HL-60 (cell line): ENCODE measurements around the gene ZNF511.
A peak's percentile ranks its signal among the peaks of the same experiment; 100 is the strongest.

Experiments used
- DNase-seq, 2 experiments: peaks; one replicate each; pipeline ENCODE4 v3.0.0-alpha.2; 2010 to 2020; ENCODE audit warnings: low read depth in 1 of 2, low spot score in 1 of 2
- H3K27ac ChIP-seq: fragments of 250-450 bp; sonication (Bioruptor Pico); replicated peaks from 2 replicates; pipeline ENCODE4 v1.5.1; 2020; ENCODE audit warnings: mild to moderate bottlenecking, moderate library complexity
- H3K27me3 ChIP-seq: fragments of 250-450 bp; sonication (Bioruptor Pico); 2 replicates; pipeline ENCODE4 v1.5.1; 2021; ENCODE audit warnings: mild to moderate bottlenecking, moderate library complexity; ENCODE audit not compliant: insufficient read depth, poor library complexity, severe bottlenecking
- H3K4me3 ChIP-seq: replicated peaks from 2 replicates; pipeline ENCODE4 v1.5.1; 2011; ENCODE audit warnings: mild to moderate bottlenecking, control low read depth, low read length; ENCODE audit not compliant: insufficient read depth
- GABPA ChIP-seq: IDR thresholded peaks from 2 replicates; pipeline ENCODE4 v1.6.1; 2012; ENCODE audit warnings: low read depth
- POLR2AphosphoS5 ChIP-seq: IDR thresholded peaks from 2 replicates; pipeline ENCODE4 v1.6.1; 2012; ENCODE audit warnings: low read depth
- SPI1 ChIP-seq: IDR thresholded peaks from 2 replicates; pipeline ENCODE4 v1.6.1; 2012; ENCODE audit warnings: low read depth, mild to moderate bottlenecking, borderline replicate concordance
- TF ChIP-seq, protein P1 (sequence below): IDR thresholded peaks from 2 replicates; pipeline ENCODE4 v1.6.1; 2012; ENCODE audit warnings: low read depth; ENCODE audit not compliant: insufficient replicate concordance
- TF ChIP-seq, protein P2 (sequence below): IDR thresholded peaks from one replicate; pipeline ENCODE4 v1.5.1; 2011; ENCODE audit warnings: low read length, control low read depth, inconsistent platforms; ENCODE audit not compliant: insufficient read depth

The ZNF511 gene

DNA sequence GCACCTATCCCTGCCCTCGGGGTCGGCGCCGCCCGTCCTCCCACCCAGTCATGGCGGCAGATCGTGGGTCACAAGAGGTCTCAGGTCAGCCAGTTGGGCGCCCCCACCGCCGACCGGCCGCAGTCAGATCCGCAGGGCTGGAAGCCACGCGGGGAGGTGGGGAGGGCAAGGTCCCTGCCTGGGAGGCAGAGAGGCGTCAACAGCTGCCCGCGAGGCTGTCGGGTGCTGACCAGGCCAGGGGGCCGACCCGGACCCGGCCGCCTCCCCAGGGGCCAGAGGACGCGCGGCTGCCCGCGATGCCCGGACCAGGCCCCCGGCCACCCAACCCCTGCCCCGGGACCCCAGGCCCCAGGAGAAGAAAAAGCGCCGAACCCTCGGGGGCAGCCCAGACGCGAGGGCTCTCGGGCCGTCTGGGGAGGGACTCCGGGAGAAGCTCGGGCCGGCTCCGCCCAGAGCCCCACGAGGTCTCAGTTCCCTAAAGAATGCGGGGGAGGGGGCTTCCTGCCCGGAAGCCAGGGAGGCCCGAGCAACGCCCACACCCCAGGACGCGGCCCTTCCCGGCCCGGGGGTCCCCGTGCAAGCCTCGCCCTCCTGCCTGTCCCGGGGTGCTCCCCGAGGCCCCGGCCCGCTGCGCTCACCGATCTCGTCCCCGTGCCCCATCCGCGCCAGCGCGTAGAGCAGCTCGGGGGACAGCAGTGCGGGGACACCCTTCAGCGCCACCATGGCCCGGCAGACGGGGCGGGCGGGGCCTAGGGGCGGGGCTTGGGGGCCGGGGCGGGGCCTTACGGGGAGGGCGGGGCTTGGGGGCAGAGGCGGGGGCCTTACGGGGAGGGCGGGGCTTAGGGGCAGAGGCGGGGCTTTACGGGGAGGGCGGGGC, 48.8 kb downstream of the ZNF511 start, which contains the start of gene FUOM:
FUOM (minus strand) TSS at position 735 of the 877 bp plus-strand sequence; CDS start at position 723, 12 bp downstream.
- Histone ChIP-seq H3K27me3 (no peaks in the 10 kb centered on the region), H3K4me3 (peak within 1 kb of the TSS; percentile 53), H3K27ac (peak within 1 kb of the TSS; percentile 73)
- peak; percentile 73 to 85 for DNase-seq
- TF ChIP-seq, protein P1, sequence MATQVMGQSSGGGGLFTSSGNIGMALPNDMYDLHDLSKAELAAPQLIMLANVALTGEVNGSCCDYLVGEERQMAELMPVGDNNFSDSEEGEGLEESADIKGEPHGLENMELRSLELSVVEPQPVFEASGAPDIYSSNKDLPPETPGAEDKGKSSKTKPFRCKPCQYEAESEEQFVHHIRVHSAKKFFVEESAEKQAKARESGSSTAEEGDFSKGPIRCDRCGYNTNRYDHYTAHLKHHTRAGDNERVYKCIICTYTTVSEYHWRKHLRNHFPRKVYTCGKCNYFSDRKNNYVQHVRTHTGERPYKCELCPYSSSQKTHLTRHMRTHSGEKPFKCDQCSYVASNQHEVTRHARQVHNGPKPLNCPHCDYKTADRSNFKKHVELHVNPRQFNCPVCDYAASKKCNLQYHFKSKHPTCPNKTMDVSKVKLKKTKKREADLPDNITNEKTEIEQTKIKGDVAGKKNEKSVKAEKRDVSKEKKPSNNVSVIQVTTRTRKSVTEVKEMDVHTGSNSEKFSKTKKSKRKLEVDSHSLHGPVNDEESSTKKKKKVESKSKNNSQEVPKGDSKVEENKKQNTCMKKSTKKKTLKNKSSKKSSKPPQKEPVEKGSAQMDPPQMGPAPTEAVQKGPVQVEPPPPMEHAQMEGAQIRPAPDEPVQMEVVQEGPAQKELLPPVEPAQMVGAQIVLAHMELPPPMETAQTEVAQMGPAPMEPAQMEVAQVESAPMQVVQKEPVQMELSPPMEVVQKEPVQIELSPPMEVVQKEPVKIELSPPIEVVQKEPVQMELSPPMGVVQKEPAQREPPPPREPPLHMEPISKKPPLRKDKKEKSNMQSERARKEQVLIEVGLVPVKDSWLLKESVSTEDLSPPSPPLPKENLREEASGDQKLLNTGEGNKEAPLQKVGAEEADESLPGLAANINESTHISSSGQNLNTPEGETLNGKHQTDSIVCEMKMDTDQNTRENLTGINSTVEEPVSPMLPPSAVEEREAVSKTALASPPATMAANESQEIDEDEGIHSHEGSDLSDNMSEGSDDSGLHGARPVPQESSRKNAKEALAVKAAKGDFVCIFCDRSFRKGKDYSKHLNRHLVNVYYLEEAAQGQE = no peak
- TF ChIP-seq POLR2AphosphoS5 (peak; percentile 63), SPI1 (no peak; the same call in 1 of the 2 replicates), GABPA (peak; percentile 67; the same call in 1 of the 2 replicates)
- TF ChIP-seq, protein P2, sequence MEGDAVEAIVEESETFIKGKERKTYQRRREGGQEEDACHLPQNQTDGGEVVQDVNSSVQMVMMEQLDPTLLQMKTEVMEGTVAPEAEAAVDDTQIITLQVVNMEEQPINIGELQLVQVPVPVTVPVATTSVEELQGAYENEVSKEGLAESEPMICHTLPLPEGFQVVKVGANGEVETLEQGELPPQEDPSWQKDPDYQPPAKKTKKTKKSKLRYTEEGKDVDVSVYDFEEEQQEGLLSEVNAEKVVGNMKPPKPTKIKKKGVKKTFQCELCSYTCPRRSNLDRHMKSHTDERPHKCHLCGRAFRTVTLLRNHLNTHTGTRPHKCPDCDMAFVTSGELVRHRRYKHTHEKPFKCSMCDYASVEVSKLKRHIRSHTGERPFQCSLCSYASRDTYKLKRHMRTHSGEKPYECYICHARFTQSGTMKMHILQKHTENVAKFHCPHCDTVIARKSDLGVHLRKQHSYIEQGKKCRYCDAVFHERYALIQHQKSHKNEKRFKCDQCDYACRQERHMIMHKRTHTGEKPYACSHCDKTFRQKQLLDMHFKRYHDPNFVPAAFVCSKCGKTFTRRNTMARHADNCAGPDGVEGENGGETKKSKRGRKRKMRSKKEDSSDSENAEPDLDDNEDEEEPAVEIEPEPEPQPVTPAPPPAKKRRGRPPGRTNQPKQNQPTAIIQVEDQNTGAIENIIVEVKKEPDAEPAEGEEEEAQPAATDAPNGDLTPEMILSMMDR = no peak

DNA sequence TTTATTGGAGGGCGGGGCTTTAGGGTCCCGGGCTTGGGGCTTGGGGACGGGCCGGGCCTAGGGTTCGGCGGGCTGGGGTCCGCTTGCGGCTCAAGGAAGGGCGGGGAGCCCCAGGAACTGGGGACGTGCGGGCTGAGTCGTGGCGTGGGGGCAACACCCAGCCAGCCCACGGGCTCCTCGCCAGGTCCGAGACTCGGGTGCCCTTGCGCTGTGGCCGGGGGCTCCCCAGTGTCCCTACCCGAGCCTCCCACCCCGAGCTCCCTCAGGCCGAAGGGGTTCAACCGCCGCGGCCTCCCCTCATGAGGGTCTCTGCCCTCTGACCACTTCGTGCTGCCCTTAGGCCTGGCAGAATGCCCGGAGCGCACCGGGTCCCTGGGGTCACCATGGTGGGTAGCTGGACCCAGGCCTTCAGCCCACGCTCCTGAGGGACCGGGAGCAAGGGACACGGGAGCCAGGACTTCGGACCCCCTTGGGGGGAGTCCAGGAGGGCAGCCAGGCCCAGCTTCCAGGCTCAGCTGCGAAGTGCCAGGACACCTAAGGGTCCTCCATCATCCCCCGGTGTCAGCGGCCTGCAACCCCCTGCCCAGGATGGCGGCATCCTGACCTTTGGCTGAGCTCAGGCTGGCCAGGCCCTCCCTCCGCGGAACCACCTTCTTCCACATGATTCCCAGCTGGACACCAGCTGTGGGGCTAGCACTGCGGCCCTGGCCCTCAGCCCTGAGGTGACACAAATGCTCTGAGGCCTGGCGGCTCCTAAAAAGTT, 49.6 kb downstream of the ZNF511 start:
- no peak for DNase-seq
- Histone ChIP-seq H3K4me3 (no peak overlapping the region), H3K27me3 (no peaks in the 10 kb centered on the region), H3K27ac (no peak overlapping the region)
- TF ChIP-seq, protein P1 = no peak
- TF ChIP-seq POLR2AphosphoS5 = no peak
- no peak for TF ChIP-seq GABPA
- TF ChIP-seq, protein P2 = no peak
- TF ChIP-seq SPI1 = no peak

DNA sequence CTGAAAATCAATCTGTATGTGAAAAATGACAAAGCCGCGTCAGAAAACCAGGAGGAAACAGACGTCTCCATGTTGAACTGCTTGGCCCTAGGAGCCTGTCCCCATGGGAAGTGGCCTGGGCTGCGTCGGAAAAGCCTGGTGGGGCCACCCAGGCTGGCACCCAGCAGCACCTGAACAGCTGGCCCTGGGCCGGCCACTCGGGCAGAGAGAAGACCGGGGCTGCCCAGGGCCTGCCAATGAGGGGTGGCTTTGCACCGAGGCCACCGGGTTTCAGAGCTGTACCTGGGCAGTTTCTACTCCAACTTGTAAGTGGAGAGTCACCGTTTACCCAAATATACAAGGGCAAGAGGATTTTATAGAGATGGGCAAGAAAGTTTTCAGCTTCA, 50.2 kb downstream of the ZNF511 start:
- DNase-seq = no peak
- TF ChIP-seq GABPA (no peak), POLR2AphosphoS5 (no peak), SPI1 (no peak)
- TF ChIP-seq, protein P2 = no peak
- TF ChIP-seq, protein P1 = no peak
- no peak overlapping the region for H3K4me3 ChIP-seq
- no peak overlapping the region for H3K27ac ChIP-seq
- H3K27me3 ChIP-seq = no peaks in the 10 kb centered on the region
